ENCODE results near the gene MTPN. TPM values are rescaled to one million over a fixed set of nuclear protein-coding genes. Genes with fewer than 3 reads are reported as not detected.

Gene MTPN
- total RNA-seq, 1 donor from 2014 or later: 173 TPM

DNA sequence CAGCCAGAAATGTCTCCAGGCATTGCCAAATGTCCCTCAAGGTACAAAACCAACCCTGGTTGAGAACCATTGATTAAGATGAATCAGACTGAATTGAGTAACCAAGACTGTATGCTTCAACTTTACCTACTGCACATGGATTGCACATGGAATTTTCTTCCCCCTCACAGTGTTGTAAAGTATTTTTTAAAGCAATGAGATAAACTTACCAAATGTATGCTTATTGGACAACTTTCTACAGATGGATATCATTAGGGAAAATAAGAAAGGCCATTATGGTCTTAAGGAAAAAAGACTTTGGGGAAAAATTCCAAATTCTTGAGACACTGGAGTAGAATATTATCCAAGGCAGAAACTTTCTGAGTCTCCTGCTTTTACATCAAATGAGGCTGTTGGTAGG lies 20.9 kb upstream of the MTPN start:
- no peak overlapping the region for H3K4me3 Mint-ChIP-seq (ENCODE audit: unreplicated experiment)
- Histone ChIP-seq H3K4me1 (ENCODE audit: insufficient read depth, low read length) (peaks cover 4% of the 10 kb centered on the region), H3K9me3 (ENCODE audit: insufficient read depth, low read depth, low read length) (no peaks in the 10 kb centered on the region), H3K27me3 (ENCODE audit: insufficient read depth, low read length) (no peaks in the 10 kb centered on the region), H2AFZ (ENCODE audit: low read depth, low read length) (no peak overlapping the region), H3K4me2 (ENCODE audit: low read length) (no peak overlapping the region), H3K4me3 (ENCODE audit: insufficient read depth, low read depth, low read length) (no peak overlapping the region), H3K27ac (ENCODE audit: low read depth, low read length) (no peak overlapping the region), H3K79me2 (ENCODE audit: insufficient read depth, low read length) (no peaks in the 10 kb centered on the region), H3K36me3 (ENCODE audit: insufficient read depth, low read length) (no peaks in the 10 kb centered on the region), H4K20me1 (ENCODE audit: insufficient read depth, low read length) (no peaks in the 10 kb centered on the region), H3K9ac (ENCODE audit: low read length) (no peak overlapping the region)
- H3K9me3 Mint-ChIP-seq (ENCODE audit: unreplicated experiment): peaks cover 4% of the 10 kb centered on the region
- peaks cover 7% of the 10 kb centered on the region for H3K4me1 Mint-ChIP-seq (ENCODE audit: low read depth, unreplicated experiment)
- TF ChIP-seq, protein P1, sequence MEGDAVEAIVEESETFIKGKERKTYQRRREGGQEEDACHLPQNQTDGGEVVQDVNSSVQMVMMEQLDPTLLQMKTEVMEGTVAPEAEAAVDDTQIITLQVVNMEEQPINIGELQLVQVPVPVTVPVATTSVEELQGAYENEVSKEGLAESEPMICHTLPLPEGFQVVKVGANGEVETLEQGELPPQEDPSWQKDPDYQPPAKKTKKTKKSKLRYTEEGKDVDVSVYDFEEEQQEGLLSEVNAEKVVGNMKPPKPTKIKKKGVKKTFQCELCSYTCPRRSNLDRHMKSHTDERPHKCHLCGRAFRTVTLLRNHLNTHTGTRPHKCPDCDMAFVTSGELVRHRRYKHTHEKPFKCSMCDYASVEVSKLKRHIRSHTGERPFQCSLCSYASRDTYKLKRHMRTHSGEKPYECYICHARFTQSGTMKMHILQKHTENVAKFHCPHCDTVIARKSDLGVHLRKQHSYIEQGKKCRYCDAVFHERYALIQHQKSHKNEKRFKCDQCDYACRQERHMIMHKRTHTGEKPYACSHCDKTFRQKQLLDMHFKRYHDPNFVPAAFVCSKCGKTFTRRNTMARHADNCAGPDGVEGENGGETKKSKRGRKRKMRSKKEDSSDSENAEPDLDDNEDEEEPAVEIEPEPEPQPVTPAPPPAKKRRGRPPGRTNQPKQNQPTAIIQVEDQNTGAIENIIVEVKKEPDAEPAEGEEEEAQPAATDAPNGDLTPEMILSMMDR (IDR thresholded peaks at IDR 0.05; ENCODE audit: insufficient read depth, low read depth, low read length): no peak
- TF ChIP-seq EZH2 (IDR thresholded peaks at IDR 0.05; ENCODE audit: insufficient read depth, low read length): no peak
- no peaks in the 10 kb centered on the region for H3K27me3 Mint-ChIP-seq (ENCODE audit: low read depth, unreplicated experiment)
- H3K36me3 Mint-ChIP-seq (ENCODE audit: low read depth, unreplicated experiment): no peaks in the 10 kb centered on the region
- no peak overlapping the region for H3K27ac Mint-ChIP-seq (ENCODE audit: unreplicated experiment)
- DNase-seq (ENCODE audit: low read depth) (no peak), FAIRE-seq (no peak)

GRCh38 chr7:135995748-135996147 lies 18.6 kb upstream of the MTPN start:
- Histone ChIP-seq H3K9me3 (ENCODE audit: insufficient read depth, low read depth, low read length) (no peaks in the 10 kb centered on the region), H2AFZ (ENCODE audit: low read depth, low read length) (no peak overlapping the region), H3K27me3 (ENCODE audit: insufficient read depth, low read length) (no peaks in the 10 kb centered on the region), H3K27ac (ENCODE audit: low read depth, low read length) (no peak overlapping the region), H3K4me1 (ENCODE audit: insufficient read depth, low read length) (peaks cover 6% of the 10 kb centered on the region), H3K36me3 (ENCODE audit: insufficient read depth, low read length) (no peaks in the 10 kb centered on the region), H3K4me2 (ENCODE audit: low read length) (no peak overlapping the region), H3K79me2 (ENCODE audit: insufficient read depth, low read length) (no peaks in the 10 kb centered on the region), H3K9ac (ENCODE audit: low read length) (no peak overlapping the region), H3K4me3 (ENCODE audit: insufficient read depth, low read depth, low read length) (no peak overlapping the region), H4K20me1 (ENCODE audit: insufficient read depth, low read length) (no peaks in the 10 kb centered on the region)
- Mint-ChIP-seq H3K36me3 (ENCODE audit: low read depth, unreplicated experiment) (no peaks in the 10 kb centered on the region), H3K9me3 (ENCODE audit: unreplicated experiment) (peaks cover 5% of the 10 kb centered on the region), H3K27ac (ENCODE audit: unreplicated experiment) (no peak overlapping the region), H3K27me3 (ENCODE audit: low read depth, unreplicated experiment) (no peaks in the 10 kb centered on the region), H3K4me1 (ENCODE audit: low read depth, unreplicated experiment) (peaks cover 12% of the 10 kb centered on the region), H3K4me3 (ENCODE audit: unreplicated experiment) (no peak overlapping the region)
- FAIRE-seq (no peak), DNase-seq (ENCODE audit: low read depth) (no peak)
- TF ChIP-seq, protein P1 (IDR thresholded peaks at IDR 0.05; ENCODE audit: insufficient read depth, low read depth, low read length): no peak
- no peak for TF ChIP-seq EZH2 (IDR thresholded peaks at IDR 0.05; ENCODE audit: insufficient read depth, low read length)

DNA sequence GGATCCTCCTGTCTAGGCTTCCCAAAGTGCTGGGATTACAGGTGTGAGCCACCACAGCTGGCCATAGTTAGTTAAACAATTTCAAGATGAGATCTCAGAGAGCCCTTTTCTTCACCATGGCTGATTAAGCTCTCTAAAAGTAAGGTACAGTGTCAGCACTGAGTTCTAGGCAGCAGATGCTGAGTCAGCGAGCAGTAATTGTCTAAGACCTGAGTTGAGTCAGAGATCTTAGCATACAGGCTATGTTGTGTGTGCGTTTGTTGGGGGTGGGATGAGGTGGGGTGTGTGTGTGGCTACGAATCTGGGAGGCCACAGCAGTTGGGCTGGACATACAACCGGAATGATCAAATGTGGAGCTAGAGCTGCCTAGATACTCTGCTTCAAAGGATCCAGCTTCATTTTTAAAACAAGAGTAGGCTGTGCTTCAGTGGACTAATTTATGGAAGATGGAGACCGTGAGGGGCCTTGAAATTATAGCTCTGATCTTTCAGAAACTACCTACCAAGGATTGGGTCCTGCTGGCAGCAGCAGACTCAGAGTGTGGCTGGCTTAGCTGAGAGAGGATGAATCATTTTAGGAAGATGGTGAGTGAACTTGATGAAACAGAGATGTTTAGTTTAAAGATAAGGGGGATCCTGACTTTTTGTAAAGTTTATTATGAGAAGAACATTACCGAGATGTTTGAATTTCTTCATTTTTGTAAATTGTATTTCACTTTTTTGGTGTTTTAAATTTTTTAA lies 17.5 kb upstream of the MTPN start:
- H3K4me3 Mint-ChIP-seq (ENCODE audit: unreplicated experiment): no peak overlapping the region
- H3K27ac ChIP-seq (ENCODE audit: low read depth, low read length): peak overlapping the region; percentile 29
- no peaks in the 10 kb centered on the region for H4K20me1 ChIP-seq (ENCODE audit: insufficient read depth, low read length)
- peak overlapping the region; percentile 47 for H3K27ac Mint-ChIP-seq (ENCODE audit: unreplicated experiment)
- H3K36me3 ChIP-seq (ENCODE audit: insufficient read depth, low read length): no peaks in the 10 kb centered on the region
- DNase-seq (ENCODE audit: low read depth) (peak; percentile 86), FAIRE-seq (no peak)
- H3K4me1 Mint-ChIP-seq (ENCODE audit: low read depth, unreplicated experiment): peaks cover 12% of the 10 kb centered on the region
- no peaks in the 10 kb centered on the region for H3K36me3 Mint-ChIP-seq (ENCODE audit: low read depth, unreplicated experiment)
- H3K9ac ChIP-seq (ENCODE audit: low read length): no peak overlapping the region
- H3K9me3 ChIP-seq (ENCODE audit: insufficient read depth, low read depth, low read length): no peaks in the 10 kb centered on the region
- TF ChIP-seq, protein P1 (IDR thresholded peaks at IDR 0.05; ENCODE audit: insufficient read depth, low read depth, low read length): no peak
- peaks cover 2% of the 10 kb centered on the region for H3K9me3 Mint-ChIP-seq (ENCODE audit: unreplicated experiment)
- peak overlapping the region; percentile 54 for H3K4me2 ChIP-seq (ENCODE audit: low read length)
- H3K79me2 ChIP-seq (ENCODE audit: insufficient read depth, low read length): no peaks in the 10 kb centered on the region
- peak overlapping the region; percentile 12 for H2AFZ ChIP-seq (ENCODE audit: low read depth, low read length)
- H3K4me1 ChIP-seq (ENCODE audit: insufficient read depth, low read length): peaks cover 6% of the 10 kb centered on the region
- H3K27me3 ChIP-seq (ENCODE audit: insufficient read depth, low read length): no peaks in the 10 kb centered on the region
- H3K4me3 ChIP-seq (ENCODE audit: insufficient read depth, low read depth, low read length): no peak overlapping the region
- H3K27me3 Mint-ChIP-seq (ENCODE audit: low read depth, unreplicated experiment): no peaks in the 10 kb centered on the region
